GM12878 (cell line): ENCODE measurements around the gene PALD1. TPM values are rescaled to one million over a fixed set of nuclear protein-coding genes. Genes with fewer than 3 reads are reported as not detected.

Experiments
- ATAC-seq: fragments of 200-7000 bp; cut with Tn5 transposase; 3 replicates; pipeline ENCODE4 v1.9.1; 2020; ENCODE audit warnings: mild to moderate bottlenecking, moderate library complexity
- BruUV-seq: library from RNA; stranded (reverse); fragments of 400-500 nt; replicated peaks from 2 replicates; lab custom pipeline; 2021; lab: Mats Ljungman, UMichigan
- CTCF ChIA-PET: fragments of 300-600 bp; sonication (Branson Sonifier 250); formaldehyde crosslinking; extraction: SDS; loops from one replicate; lab custom pipeline; 2021; ENCODE audit warnings: inconsistent platforms; lab: Yijun Ruan, JAX
- POLR2A ChIA-PET: fragments of 350-600 bp; formaldehyde crosslinking; extraction: SDS; loops from one replicate; lab custom pipeline; 2021; ENCODE audit warnings: inconsistent platforms; lab: Charles Lee
- RAD21 ChIA-PET: fragments of 300-600 bp; sonication (Branson Sonifier 250); formaldehyde crosslinking; loops from one replicate; lab custom pipeline; 2023; ENCODE audit warnings: antibody characterized with exemption; ENCODE audit not compliant: unreplicated experiment; lab: Charles Lee
- SMC1A ChIA-PET: fragments of 300-600 bp; sonication (Branson Sonifier 250); formaldehyde crosslinking; loops from one replicate; lab custom pipeline; 2023; ENCODE audit not compliant: unreplicated experiment, uncharacterized antibody; lab: Charles Lee
- DNase-seq: peaks from one replicate; pipeline ENCODE4 v3.0.0-alpha.2; 2011; ENCODE audit warnings: low read depth, low spot score
- FAIRE-seq: peaks from 3 replicates; lab custom pipeline; 2011; peaks lifted over from hg19 to GRCh38; lab: Jason Lieb, UNC
- H2AFZ ChIP-seq: 2 replicates; pipeline ENCODE4 v1.6.0; 2011; ENCODE audit warnings: low read depth, low read length, control low read depth; ENCODE audit not compliant: control insufficient read depth
- H3K27ac ChIP-seq: 2 replicates; pipeline ENCODE4 v1.5.1; 2011; ENCODE audit warnings: control low read depth; ENCODE audit not compliant: control insufficient read depth, insufficient read depth
- H3K27me3 ChIP-seq, 2 experiments: replicated peaks in 1 of 2; 2 replicates each; pipeline versions ENCODE4 v1.6.0 to v1.6.1; 2011; ENCODE audit warnings: low read length in 1 of 2; ENCODE audit not compliant: control insufficient read depth in 2 of 2, insufficient read depth in 2 of 2
- H3K36me3 ChIP-seq, 2 experiments: 2 replicates each; pipeline ENCODE4 v1.5.1; 2011; ENCODE audit warnings: low read length in 1 of 2; ENCODE audit not compliant: control insufficient read depth in 2 of 2, insufficient read depth in 2 of 2
- H3K4me1 ChIP-seq: 2 replicates; pipeline ENCODE4 v1.6.1; 2011; ENCODE audit warnings: mild to moderate bottlenecking, low read length, moderate library complexity, mixed read lengths; ENCODE audit not compliant: control insufficient read depth, insufficient read depth
- H3K4me2 ChIP-seq: 2 replicates; pipeline ENCODE4 v1.6.0; 2011; ENCODE audit warnings: control low read depth; ENCODE audit not compliant: control insufficient read depth, insufficient read depth
- H3K4me3 ChIP-seq: fragments of 200-600 bp; sonication (generic); 2 replicates; pipeline ENCODE4 v1.5.1; 2016
- H3K79me2 ChIP-seq: 2 replicates; pipeline ENCODE4 v1.6.0; 2011; ENCODE audit warnings: low read length; ENCODE audit not compliant: control insufficient read depth, insufficient read depth
- H3K9ac ChIP-seq: 2 replicates; pipeline ENCODE4 v1.8.0; 2011; ENCODE audit warnings: low read length, control low read depth, mixed read lengths; ENCODE audit not compliant: control insufficient read depth, insufficient read depth
- H3K9me3 ChIP-seq: replicated peaks from 3 replicates; pipeline ENCODE4 v1.5.1; 2011; ENCODE audit warnings: mild to moderate bottlenecking, low read length; ENCODE audit not compliant: control insufficient read depth, insufficient read depth
- H4K20me1 ChIP-seq: 2 replicates; pipeline ENCODE4 v1.6.0; 2011; ENCODE audit not compliant: control insufficient read depth, insufficient read depth
- CEBPB ChIP-seq, 2 experiments: fragments of 150-350 bp in 1 of 2; IDR thresholded peaks; 2 replicates each; pipeline ENCODE4 v1.6.1; 2012 to 2014; ENCODE audit warnings: low read depth in 2 of 2, low read length in 2 of 2, borderline replicate concordance in 1 of 2, inconsistent platforms in 1 of 2
- ETV6 ChIP-seq, 2 experiments: fragments of 450-650 bp in 1 of 2; IDR thresholded peaks in 1 of 2; conservative IDR thresholded peaks in 1 of 2; 2 replicates each; pipeline ENCODE4 v1.6.1; 2014; ENCODE audit warnings: antibody characterized with exemption in 1 of 2, borderline replicate concordance in 1 of 2, low read depth in 1 of 2, mild to moderate bottlenecking in 1 of 2, moderate library complexity in 1 of 2
- MEF2A ChIP-seq: IDR thresholded peaks from 2 replicates; pipeline ENCODE4 v1.6.1; 2011; ENCODE audit warnings: low read depth, mild to moderate bottlenecking, low read length, moderate library complexity; ENCODE audit not compliant: insufficient read depth
- NFYA ChIP-seq: IDR thresholded peaks from 2 replicates; pipeline ENCODE4 v1.6.1; 2011; ENCODE audit warnings: low read depth, mild to moderate bottlenecking, low read length, improper control_type of control experiment, borderline replicate concordance
- POLR2AphosphoS2 ChIP-seq: IDR thresholded peaks from 2 replicates; pipeline ENCODE4 v1.6.1; 2011; ENCODE audit warnings: low read depth, mild to moderate bottlenecking, low read length, improper control_type of control experiment, moderate library complexity
- TARDBP ChIP-seq: IDR thresholded peaks from 2 replicates; pipeline ENCODE4 v1.6.1; 2016; ENCODE audit warnings: borderline replicate concordance
- YBX1 ChIP-seq: fragments of 450-650 bp; IDR thresholded peaks from 2 replicates; pipeline ENCODE4 v1.6.1; 2016; ENCODE audit warnings: antibody characterized with exemption
- ZNF24 ChIP-seq: fragments of 450-650 bp; IDR thresholded peaks from 2 replicates; pipeline ENCODE4 v1.6.1; 2017; ENCODE audit warnings: antibody characterized with exemption, mild to moderate bottlenecking
- ZSCAN29 ChIP-seq: fragments of 450-650 bp; IDR thresholded peaks from 2 replicates; pipeline ENCODE4 v1.6.1; 2017; ENCODE audit warnings: mild to moderate bottlenecking, moderate library complexity
- ZZZ3 ChIP-seq: IDR thresholded peaks from 2 replicates; pipeline ENCODE4 v1.6.1; 2011; ENCODE audit warnings: low read depth; ENCODE audit not compliant: control insufficient read depth, insufficient read length
- WGBS: methylation state at CpG from one replicate; pipeline ENCODE4 v1.1.6; 2016; ENCODE audit warnings: low lambda C conversion rate; ENCODE audit not compliant: insufficient replicate concordance, insufficient coverage; ENCODE audit errors: missing lambda C conversion rate; 5-methylcytosine and 5-hydroxymethylcytosine counted together
- in situ Hi-C: fragments of 300-500 bp; cut with MboI; formaldehyde crosslinking; loops from 9 replicates; pipeline ENCODE4 v1.14.3; 2018; ENCODE audit warnings: mixed read lengths
- intact Hi-C: fragments of 100-400 bp; cut with micrococcal nuclease; formaldehyde crosslinking; loops from one replicate; pipeline ENCODE4 v1.14.2; 2022; ENCODE audit not compliant: unreplicated experiment
- polyA plus RNA-seq, 11 experiments: library from polyadenylated mRNA; depleted of rRNA in 4 of 11; unstranded in 6 of 11; stranded (reverse) in 5 of 11; fragments of >200 nt; fragmentation: Nextera tagmentation in 4 of 11; fragmentation: Illumina TruSeq in 1 of 11; extraction: Ambion mirVana in 4 of 11; extraction: Trizol in 1 of 11; gene quantifications; 1 replicate in 1 of 11; 2 replicates in 10 of 11; pipeline versions ENCODE4 v1.2.1 to v1.2.3, GENCODE V29; 2011 to 2016; ENCODE audit warnings: inconsistent platforms in 2 of 11, missing spikeins in 2 of 11, low read depth in 1 of 11
- total RNA-seq, 4 experiments: library from RNA; depleted of rRNA in 3 of 4; stranded (reverse); fragments of >200 nt in 3 of 4; fragmentation: Illumina TruSeq in 1 of 4; extraction: Trizol in 1 of 4; gene quantifications; 2 replicates each; pipeline versions ENCODE4 v1.2.1 to v1.2.3, GENCODE V29; 2013 to 2021
- TF ChIP-seq, protein P1 (sequence below): fragments of 150-350 bp; IDR thresholded peaks from 2 replicates; pipeline ENCODE4 v1.6.1; 2014; ENCODE audit warnings: mild to moderate bottlenecking, low read depth, low read length
- TF ChIP-seq, protein P2 (sequence below): IDR thresholded peaks from 2 replicates; pipeline ENCODE4 v1.6.1; 2011; ENCODE audit warnings: borderline replicate concordance, low read depth, mild to moderate bottlenecking, moderate library complexity, mixed read lengths, low read length; ENCODE audit not compliant: insufficient read depth; ENCODE audit errors: extremely low read length
- TF ChIP-seq, protein P3 (sequence below): IDR thresholded peaks from 2 replicates; pipeline ENCODE4 v1.6.1; 2012; ENCODE audit warnings: improper control_type of control experiment, low read depth, low read length; ENCODE audit not compliant: insufficient replicate concordance
- TF ChIP-seq, protein P4 (sequence below), 3 experiments: IDR thresholded peaks in 2 of 3; conservative IDR thresholded peaks in 1 of 3; 2 replicates each; pipeline ENCODE4 v1.5.1; 2011; ENCODE audit warnings: low read depth in 3 of 3, low read length in 3 of 3, mild to moderate bottlenecking in 3 of 3, control low read depth in 2 of 3, moderate library complexity in 2 of 3, inconsistent platforms in 1 of 3, mixed read lengths in 1 of 3; ENCODE audit not compliant: control insufficient read depth in 2 of 3, insufficient read depth in 1 of 3; ENCODE audit errors: extremely low read depth in 1 of 3

The PALD1 gene
- total and polyA plus RNA-seq, 10 of the 15 experiments (the other 5 are each of a cell fraction or from before 2014, with no cell fraction given) = 0.43 to 20.9 (median 9.0) TPM

DNA sequence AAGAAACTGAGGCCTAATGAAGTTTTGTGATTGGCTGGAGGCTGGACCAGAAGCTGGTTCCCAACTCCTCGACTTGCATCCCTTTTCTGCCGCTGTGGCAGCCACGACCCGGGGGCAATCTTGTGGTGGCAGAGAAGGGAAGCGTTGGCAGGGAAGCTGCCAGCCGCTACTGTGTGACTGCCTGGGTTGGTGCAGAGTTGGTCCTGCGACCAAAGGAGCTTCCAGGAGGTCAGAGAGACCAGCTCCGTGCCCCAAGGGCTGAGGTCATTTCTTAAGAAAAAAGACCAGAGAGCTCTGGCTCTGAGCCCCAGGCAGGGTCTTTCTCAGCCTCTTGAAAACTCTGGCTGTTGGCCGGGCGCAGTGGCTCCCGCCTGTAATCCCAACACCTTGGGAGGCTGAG lies 76.8 kb downstream of the PALD1 start:
- Histone ChIP-seq H3K4me2 (no peak overlapping the region), H3K27me3 (no peaks in the 10 kb centered on the region), H3K4me1 (no peaks in the 10 kb centered on the region; the same call in 1 of the 2 replicates), H2AFZ (no peak overlapping the region), H3K27ac (no peak overlapping the region), H3K36me3 (peaks cover 0 to 3% of the 10 kb centered on the region in 2 experiments; a peak in 1 of 4 replicates), H3K4me3 (no peak overlapping the region), H3K79me2 (no peaks in the 10 kb centered on the region), H3K9ac (no peak overlapping the region), H3K9me3 (no peaks in the 10 kb centered on the region), H4K20me1 (no peaks in the 10 kb centered on the region)
- BruUV-seq = no TSS peak
- no peak for DNase-seq
- SMC1A ChIA-PET = interaction anchor here (1.3 kb wide), 1 partner anchor 33 kb away, joined by 3 read pairs; no protein-coding TSS in a partner anchor
- 67% methylated on average over 11 of the region's 11 CpGs for WGBS
- FAIRE-seq = no peak
- CTCF ChIA-PET = no interaction called here
- RAD21 ChIA-PET = interaction anchor here (1.1 kb wide), 1 partner anchor 21 kb away, joined by 4 read pairs; no protein-coding TSS in a partner anchor
- POLR2A ChIA-PET = no interaction called here
- in situ Hi-C loops = no loop called here
- ATAC-seq = no peak
- intact Hi-C loops = no loop called here
- TF ChIP-seq ZZZ3 = no peak
- TF ChIP-seq, protein P1, sequence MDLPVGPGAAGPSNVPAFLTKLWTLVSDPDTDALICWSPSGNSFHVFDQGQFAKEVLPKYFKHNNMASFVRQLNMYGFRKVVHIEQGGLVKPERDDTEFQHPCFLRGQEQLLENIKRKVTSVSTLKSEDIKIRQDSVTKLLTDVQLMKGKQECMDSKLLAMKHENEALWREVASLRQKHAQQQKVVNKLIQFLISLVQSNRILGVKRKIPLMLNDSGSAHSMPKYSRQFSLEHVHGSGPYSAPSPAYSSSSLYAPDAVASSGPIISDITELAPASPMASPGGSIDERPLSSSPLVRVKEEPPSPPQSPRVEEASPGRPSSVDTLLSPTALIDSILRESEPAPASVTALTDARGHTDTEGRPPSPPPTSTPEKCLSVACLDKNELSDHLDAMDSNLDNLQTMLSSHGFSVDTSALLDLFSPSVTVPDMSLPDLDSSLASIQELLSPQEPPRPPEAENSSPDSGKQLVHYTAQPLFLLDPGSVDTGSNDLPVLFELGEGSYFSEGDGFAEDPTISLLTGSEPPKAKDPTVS = no peak
- TF ChIP-seq, protein P2, sequence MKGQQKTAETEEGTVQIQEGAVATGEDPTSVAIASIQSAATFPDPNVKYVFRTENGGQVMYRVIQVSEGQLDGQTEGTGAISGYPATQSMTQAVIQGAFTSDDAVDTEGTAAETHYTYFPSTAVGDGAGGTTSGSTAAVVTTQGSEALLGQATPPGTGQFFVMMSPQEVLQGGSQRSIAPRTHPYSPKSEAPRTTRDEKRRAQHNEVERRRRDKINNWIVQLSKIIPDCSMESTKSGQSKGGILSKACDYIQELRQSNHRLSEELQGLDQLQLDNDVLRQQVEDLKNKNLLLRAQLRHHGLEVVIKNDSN = no peak
- no peak for TF ChIP-seq YBX1
- no peak for TF ChIP-seq TARDBP
- no peak for TF ChIP-seq NFYA
- TF ChIP-seq ZSCAN29 = no peak
- no peak for TF ChIP-seq MEF2A
- no peak for TF ChIP-seq POLR2AphosphoS2
- TF ChIP-seq ZNF24 = no peak
- no peak for TF ChIP-seq CEBPB (IDR thresholded peaks at IDR 0.05; ENCODE audit: borderline replicate concordance in 1 of 2, low read depth in 2 of 2, low read length in 2 of 2)
- TF ChIP-seq ETV6 (conservative IDR thresholded peaks at IDR 0.05 in 1 of 2, IDR thresholded peaks at IDR 0.05 in 1 of 2; ENCODE audit: borderline replicate concordance in 1 of 2, low read depth in 1 of 2) = no peak
- TF ChIP-seq, protein P3, sequence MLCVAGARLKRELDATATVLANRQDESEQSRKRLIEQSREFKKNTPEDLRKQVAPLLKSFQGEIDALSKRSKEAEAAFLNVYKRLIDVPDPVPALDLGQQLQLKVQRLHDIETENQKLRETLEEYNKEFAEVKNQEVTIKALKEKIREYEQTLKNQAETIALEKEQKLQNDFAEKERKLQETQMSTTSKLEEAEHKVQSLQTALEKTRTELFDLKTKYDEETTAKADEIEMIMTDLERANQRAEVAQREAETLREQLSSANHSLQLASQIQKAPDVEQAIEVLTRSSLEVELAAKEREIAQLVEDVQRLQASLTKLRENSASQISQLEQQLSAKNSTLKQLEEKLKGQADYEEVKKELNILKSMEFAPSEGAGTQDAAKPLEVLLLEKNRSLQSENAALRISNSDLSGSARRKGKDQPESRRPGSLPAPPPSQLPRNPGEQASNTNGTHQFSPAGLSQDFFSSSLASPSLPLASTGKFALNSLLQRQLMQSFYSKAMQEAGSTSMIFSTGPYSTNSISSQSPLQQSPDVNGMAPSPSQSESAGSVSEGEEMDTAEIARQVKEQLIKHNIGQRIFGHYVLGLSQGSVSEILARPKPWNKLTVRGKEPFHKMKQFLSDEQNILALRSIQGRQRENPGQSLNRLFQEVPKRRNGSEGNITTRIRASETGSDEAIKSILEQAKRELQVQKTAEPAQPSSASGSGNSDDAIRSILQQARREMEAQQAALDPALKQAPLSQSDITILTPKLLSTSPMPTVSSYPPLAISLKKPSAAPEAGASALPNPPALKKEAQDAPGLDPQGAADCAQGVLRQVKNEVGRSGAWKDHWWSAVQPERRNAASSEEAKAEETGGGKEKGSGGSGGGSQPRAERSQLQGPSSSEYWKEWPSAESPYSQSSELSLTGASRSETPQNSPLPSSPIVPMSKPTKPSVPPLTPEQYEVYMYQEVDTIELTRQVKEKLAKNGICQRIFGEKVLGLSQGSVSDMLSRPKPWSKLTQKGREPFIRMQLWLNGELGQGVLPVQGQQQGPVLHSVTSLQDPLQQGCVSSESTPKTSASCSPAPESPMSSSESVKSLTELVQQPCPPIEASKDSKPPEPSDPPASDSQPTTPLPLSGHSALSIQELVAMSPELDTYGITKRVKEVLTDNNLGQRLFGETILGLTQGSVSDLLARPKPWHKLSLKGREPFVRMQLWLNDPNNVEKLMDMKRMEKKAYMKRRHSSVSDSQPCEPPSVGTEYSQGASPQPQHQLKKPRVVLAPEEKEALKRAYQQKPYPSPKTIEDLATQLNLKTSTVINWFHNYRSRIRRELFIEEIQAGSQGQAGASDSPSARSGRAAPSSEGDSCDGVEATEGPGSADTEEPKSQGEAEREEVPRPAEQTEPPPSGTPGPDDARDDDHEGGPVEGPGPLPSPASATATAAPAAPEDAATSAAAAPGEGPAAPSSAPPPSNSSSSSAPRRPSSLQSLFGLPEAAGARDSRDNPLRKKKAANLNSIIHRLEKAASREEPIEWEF = no peak
- TF ChIP-seq, protein P4, sequence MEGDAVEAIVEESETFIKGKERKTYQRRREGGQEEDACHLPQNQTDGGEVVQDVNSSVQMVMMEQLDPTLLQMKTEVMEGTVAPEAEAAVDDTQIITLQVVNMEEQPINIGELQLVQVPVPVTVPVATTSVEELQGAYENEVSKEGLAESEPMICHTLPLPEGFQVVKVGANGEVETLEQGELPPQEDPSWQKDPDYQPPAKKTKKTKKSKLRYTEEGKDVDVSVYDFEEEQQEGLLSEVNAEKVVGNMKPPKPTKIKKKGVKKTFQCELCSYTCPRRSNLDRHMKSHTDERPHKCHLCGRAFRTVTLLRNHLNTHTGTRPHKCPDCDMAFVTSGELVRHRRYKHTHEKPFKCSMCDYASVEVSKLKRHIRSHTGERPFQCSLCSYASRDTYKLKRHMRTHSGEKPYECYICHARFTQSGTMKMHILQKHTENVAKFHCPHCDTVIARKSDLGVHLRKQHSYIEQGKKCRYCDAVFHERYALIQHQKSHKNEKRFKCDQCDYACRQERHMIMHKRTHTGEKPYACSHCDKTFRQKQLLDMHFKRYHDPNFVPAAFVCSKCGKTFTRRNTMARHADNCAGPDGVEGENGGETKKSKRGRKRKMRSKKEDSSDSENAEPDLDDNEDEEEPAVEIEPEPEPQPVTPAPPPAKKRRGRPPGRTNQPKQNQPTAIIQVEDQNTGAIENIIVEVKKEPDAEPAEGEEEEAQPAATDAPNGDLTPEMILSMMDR (IDR thresholded peaks at IDR 0.05 in 2 of 3, conservative IDR thresholded peaks at IDR 0.05 in 1 of 3; ENCODE audit: control insufficient read depth in 2 of 3, extremely low read depth in 1 of 3, insufficient read depth in 1 of 3, low read depth in 3 of 3, low read length in 3 of 3) = no peak
